Measurements from ENCODE around the gene FHL1.
"Not testable (repeated sequence)": the region's sequence is repeated elsewhere in the genome, so short reads cannot be mapped to it uniquely, and the experiment has no call there.

FHL1 gene

DNA sequence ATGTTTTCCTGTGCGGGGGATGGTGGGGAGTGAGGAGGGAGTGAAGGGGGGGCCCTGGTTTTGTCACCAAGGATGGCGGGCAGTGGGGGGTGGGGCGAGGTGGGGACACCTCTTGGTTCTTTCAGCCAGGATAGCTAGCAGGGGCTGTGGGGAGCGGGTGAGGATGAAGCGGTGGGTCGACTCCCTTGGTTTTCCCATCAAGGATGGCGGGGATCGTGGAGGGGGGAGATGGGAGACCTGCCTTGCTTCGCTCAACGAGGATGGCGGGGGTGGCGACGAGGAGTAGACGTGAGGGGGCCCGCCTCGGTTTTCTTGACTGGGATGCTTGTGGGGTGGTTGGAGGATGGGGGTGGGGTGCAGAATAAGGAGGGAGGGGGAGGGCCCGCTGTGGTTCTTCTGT is 643 bp downstream of the FHL1 start:
- DNase-seq = peak; percentile 15

DNA sequence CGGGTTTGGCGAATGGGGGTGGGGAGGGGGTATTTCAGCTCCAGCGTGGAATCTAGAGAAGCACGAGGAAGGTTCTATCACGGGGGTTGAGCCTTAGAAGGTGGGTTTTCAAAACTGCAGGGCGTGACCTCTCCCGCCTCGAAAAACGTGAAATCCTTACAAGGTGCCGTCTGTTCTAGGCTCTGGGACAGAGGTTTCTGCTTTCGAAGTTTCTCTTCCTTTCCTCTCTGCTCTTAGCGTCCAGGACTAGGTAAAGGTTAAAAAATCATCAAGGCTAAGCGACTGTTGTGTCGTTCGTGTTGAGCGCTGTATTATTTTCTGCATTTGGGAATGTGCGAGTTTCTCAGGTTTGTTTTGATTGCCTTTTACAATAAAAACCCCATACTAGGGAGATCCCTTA is 1.1 kb downstream of the FHL1 start:
- no peak for DNase-seq

DNA sequence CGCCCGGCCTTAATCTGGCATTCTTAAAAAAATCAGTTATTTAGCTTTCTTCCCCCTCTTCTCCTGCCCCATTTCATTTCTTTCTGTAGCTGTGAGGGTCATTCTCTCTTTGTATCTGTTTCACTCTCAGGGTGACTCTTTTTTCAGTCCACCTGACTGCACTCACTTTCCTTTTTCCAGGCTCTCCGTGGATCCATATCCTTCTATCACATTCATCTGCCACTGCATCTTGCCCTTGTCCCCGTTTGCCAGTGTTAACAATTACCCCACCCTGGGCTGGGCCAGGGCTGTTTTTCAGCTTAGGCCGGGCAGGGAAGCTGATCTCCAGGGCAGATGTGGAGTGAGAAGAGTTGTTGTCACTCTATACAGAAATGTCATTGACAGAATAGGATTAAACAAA is 7.7 kb downstream of the FHL1 start:
- no peak for DNase-seq

DNA sequence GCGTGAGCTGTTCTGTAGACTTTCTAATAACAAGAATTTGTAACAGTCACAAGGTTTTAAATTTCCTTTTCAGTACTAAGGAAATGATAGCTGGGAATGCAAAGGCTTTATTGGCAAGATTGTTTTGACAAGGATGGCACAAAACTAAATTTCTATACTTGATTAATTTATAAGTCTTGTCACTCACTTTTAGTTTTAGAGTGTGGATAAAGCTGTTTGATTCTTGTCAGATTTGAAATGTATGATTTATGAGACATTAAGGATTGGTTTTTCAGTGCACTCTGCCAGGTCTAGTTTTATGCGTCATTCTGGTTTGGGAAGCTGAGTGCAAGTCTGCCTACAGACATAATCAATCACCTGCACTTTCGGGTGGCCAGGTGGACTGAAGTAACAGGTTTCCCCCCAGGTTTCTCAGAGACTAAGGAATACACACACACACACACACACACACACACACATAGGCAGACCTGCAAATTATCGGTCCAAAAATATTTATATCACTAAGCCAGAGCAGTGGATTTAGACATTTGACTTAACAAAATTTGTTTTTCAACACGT is 9.3 kb downstream of the FHL1 start:
- DNase-seq = no peak

DNA sequence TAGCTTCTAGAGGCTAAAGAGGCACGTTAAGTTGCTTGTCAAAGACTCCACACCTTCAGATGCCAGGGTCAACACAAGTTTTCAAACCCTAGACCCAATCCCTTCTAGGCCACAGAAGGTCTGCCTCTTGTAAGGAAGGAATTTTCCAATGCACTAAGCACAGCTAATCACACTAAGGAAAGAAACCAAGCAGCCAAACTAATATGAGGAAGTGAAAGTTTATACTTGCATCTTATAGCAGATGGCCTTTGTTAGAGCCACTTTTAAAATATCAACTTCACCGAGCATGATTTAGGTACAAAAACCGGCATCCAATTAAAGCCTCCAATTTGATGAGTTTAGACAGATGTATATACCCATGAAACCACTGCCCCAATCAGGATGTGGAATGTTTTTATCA is 9.9 kb downstream of the FHL1 start:
- no peak for DNase-seq

DNA sequence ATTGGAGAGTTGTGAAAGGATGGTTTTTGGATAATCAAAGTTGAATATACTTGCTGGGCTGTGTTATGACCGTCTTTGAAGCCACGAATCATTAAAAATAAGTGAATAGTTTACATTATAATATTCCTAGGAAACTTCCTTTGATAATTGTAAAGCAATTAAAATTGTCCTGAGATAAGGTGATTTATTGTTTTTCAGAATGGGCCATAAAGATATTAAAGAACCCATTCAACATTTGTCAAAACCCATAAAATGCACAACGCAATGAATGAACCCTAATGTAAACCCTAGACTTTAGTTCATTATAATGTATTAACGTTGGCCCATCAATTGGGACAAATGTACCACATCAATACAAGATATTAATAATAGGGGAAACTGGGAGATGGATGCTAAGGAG is 11.4 kb downstream of the FHL1 start:
- no peak for DNase-seq

DNA sequence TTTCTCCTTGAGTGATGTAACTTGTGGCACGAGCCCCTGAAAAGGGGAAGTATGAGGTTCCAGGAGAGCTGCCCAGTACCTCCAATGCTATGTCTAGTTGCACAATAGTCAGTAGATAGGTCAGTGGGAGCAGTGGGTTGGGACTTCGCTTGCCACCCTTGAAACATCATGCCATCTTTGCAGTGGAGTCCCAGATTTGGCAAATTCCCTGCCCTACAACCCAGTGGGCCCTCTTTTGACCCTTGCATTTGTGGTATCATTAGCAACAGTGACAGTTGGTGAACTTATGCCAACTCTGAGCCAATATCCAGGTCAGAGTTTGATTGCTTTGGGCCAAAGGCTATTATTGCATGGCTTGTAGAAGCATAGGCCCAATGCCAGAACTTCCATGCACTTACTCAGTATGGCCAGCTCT is 12.3 kb downstream of the FHL1 start:
- DNase-seq = no peak

DNA sequence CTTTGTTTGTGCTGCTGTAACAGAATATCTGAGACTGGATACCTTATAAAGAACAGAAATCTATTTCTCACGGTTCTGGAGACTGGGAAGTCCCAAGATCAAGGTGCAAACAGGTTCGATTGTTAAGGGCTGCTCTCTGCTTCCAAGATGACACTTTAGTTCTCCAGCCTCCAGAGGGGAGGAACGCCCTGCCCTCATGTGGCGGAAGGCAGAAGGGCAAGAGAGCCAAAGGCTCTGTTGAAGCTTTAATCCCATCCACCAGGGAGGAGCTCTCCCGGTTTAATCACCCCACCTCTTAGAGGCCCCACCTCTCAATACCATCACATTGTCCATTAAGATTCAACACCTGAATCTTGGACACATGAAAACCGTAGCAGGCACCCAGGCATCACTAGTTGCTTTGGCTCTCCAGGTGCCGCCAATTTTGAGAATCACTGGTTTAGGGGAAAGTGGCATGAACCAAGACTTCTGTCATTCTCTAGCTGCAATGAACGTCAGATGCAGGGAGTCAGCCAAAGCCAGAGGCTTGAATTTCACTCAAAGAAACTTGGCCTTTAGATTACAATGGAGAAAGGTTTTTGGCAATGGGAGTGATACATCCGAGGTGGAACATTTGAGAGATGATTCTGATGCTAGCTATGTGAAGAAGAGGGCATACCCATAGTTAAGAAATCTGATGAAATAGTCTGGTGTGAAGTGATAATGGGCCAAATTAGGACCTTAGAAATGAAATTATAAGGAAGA is 15.7 kb downstream of the FHL1 start:
- peak; percentile 57 for DNase-seq

DNA sequence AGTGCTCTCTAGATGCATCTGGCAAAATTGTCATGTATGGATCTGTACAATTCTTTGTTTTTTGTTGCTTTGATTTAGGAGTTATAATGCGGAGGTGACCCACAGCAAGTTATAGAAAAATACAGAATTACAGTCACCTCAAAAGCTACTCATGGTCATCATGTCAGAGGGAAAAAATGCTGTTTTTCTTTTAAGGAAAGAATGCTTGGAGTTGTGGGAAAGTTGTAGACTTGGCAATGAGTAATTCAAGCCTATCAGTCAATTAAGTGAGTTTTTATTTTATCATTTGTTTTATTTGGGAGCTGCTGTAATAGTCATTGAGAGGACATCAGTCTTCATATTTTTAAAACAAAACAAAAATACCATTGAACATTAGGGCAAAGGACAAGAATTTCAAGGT is 16.4 kb downstream of the FHL1 start:
- DNase-seq = no peak

DNA sequence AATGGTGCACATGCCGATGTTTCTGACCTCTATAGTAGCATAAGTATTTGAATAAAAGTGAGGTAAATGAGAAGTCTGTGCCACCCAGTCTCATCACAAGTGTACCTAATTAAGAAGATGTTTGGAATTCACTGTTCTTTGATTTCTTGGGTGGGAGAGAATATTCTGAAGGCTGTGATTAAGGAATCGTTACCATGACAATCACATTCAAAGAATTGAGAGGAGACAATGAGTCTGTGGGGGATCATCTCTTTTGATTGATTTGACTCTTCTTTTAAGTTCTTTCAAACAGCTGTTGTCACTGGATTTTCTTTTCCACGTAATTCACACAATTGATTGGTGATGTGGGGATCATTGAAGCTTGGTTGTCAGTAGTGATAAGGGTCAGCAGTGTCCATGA is 18.1 kb downstream of the FHL1 start:
- no peak for DNase-seq

DNA sequence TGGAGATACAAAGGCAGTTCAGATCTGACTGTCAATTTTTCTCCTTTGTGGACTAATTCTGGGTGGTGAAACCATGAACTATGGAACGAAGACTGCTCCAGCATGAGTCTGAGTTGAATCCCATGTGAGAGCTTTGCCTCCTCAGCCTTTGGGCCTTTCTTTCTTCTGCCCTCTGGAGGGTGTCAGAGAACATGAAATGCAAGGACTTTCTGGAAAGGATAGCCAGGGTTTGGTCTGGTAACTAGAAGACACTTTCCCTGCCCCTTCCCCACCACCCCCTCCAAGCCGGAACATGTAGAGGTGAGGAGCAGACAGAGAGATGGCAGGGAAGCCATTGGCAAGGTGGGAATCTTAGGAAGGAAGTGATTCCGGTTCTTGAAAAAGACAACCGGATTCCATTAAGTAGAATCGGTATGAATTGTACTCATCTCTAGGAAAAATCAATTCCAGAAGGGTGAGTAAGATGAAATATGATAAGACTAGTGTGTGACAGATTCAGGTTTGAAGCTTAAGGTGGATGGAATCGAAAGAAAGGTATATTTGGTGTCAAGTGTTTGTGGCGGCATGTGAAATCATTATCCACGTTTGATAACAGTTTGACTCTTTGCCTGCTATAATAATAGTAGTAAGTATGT is 19.0 kb downstream of the FHL1 start:
- DNase-seq = no peak

DNA sequence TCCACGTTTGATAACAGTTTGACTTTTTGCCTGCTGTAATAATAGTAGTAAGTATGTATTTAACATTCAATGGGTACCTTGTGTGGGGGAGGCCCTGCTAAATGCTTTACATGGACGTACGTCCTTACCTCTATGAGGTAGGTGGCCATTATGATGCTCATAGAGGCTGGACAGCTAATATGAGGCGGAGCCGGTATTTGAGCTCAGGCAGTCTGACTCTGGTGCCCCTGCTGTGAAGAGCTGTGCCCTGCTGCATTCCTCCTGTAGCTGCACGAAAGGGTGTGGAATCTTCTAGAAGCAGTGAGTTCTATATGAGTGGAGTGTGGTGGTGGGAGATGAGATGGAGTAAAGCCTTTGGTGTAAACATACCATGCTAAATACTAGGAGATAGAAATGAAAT is 20.7 kb downstream of the FHL1 start:
- DNase-seq = not testable (repeated sequence)

DNA sequence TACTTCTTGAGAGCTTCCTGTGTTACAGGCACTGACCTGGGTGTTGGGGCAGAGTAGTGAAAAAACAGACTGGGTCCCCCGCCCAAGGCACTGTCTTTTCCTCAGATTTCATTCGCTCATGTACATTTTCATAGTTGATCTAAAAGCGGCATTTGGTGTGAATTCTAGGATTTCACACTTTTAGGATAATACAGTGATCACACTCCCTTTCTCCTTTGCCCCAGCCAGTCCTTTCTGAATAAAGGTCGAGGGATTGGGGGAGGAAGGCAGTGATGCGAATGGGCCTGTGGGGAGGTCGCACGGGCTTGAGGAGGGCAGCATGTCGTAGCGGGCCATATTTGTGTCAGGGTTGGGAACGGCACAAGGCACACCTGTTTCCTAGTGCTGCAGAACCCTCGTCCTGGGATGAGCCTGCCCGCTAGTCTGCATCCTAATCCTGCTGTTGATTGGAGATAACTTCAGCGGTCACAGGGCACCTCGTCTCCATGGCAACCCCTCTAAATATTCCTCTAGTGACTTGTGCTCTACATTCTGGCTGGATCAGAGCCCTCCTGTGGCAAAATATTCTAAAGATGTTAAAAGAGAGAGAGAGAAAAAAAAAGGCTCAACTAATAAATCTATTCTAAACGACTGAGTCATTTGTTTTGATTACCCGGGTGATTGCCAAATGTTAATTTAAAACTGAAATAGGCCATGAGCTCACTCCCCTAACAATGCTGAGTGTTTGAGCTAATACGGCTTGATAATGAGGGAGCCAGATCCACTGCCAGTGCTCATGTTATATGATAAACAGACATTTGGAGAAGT is 21.8 kb downstream of the FHL1 start:
- no peak for DNase-seq

DNA sequence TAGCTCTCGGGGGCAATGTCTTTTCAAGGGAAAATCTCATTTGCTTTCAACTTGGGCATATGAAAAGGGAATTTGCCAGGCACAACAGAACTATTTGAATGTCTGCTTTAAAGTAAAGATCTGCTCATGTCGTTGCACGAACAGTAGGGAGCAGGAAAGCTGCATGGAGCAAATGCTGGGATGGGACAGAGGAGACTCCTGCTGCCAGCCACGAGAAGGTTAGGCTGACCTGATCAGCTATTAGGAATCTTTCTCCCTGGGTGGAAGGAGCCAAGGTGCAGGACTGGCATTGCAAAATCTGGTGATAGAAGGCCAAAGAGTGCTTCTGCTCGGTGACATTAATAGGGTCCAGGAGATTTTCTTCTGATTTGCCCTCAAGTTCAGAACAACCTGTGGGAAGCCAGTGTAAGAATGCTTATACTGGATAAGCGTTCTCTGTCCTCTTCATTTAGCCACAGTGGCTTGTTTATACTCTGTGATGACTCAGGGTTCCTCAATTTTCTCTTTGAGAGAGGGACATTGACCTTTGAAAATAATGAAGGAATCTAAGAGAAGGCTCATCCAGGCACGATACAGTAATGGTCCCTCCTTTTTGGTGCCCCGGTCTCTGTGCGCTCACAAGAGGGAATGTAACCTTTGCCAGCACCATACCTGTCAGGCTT is 22.9 kb downstream of the FHL1 start:
- no peak for DNase-seq

DNA sequence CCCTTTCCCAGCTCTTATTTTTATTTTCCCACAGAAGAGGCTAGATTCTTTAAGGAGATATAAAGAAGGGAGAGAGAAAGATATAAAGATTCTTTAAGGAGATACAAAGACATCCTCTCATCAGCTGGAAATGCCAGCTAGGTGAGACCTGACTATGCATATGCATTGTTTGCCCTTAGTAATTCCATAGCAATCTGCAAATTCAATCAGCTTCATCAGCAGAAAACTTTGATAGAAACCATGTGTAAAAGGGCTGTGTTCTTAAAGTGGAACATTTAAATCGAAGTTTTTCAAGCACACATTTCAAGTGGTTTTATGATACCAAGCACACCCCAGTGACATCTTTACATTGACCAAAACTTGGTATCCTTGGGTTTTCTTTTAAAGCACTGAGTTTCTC is 24.1 kb downstream of the FHL1 start:
- DNase-seq = no peak

DNA sequence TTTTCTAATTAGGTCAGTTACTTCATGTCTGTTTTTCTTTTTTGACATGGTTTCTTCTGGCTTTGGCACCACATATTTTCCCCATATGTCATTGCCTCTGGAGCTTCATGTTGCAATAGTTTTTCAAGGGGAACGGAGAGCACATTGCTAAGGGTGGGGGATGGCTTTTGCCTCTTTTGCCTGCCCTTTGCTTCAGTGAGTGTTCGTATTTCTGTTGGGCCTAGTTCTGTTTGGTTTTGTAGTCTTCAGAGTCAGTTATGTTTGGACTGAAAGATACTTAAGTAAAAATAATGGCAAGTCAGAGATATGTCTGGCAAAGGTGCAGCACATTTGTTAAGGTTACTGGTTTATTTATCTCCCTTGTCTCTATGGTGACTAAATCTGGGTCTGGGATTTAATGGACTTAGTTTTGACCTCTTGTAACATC is 29.1 kb downstream of the FHL1 start:
- no peak for DNase-seq

DNA sequence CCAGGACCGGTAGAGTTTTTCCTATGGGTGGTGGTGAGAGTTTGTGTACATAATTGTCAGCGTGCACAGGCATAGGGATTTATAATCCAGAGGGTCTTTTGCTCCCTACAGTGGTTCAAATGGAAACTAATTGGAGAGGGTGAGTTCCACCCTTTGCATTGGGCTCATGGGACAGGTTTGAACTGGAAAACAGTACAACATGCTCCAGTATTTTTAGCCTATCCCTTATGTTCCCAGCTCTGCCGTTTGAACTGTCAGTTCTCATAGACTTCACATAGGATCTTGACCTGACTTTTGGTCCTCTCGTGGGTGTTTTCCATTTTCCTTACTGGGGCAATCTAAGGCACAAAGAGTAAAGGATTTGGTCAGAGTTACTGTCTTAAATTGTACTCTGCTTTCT is 31.8 kb downstream of the FHL1 start:
- no peak for DNase-seq

DNA sequence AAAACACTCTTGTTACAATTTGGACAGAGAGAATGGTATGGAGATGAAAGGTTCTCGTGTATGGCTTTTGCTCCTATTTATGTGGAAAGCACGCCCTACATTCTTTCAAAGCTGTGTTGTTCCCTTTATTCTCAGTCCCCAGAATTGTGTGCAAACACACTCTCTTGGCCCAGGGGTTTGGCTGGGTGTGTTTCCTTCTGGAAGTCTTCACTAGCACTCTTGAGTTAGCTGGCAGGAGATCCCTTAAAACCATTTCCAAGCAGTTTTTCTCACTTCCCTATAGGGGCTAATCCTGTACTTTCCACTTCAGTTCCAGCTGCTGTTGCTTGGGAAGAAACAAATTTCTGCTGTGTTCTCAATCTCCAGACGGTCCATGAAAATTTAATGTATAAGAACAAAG is 35.1 kb downstream of the FHL1 start:
- no peak for DNase-seq

DNA sequence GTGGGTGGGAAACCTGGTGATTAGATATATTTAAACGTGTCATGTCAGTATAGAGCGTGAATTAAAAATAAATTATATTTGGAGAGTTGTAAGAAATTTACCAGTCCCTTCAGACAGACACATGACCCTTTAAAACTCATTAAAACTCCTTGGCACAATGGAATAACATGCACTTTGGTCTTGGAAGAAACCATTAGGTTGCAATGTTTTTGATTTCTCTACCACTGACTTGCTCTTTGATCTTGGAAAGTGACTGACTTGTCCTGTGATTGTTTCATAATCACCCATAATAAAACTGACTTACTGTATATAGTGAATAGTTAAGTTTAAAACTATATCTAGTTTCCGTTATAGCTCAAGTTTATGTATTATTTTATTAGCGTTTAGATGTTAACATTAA is 35.8 kb downstream of the FHL1 start:
- DNase-seq = no peak

DNA sequence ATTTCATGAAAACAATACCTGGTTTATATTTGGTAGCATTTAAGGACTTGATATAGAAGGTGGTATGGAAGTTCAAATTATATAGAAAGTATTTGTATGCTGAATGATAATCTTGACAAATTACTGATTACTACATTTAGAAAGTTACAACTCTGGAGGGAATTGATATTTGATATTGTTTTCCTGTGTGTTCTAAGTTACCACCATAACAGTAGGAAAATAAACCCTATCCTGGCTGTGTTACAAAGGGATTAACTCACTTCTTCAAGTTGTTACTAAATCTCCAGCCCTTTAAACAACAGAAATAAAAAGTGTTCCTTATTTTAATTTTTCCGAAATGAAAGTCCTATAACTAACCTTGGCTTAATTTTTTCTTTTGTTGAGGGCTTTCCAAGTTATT is 36.6 kb downstream of the FHL1 start:
- no peak for DNase-seq

DNA sequence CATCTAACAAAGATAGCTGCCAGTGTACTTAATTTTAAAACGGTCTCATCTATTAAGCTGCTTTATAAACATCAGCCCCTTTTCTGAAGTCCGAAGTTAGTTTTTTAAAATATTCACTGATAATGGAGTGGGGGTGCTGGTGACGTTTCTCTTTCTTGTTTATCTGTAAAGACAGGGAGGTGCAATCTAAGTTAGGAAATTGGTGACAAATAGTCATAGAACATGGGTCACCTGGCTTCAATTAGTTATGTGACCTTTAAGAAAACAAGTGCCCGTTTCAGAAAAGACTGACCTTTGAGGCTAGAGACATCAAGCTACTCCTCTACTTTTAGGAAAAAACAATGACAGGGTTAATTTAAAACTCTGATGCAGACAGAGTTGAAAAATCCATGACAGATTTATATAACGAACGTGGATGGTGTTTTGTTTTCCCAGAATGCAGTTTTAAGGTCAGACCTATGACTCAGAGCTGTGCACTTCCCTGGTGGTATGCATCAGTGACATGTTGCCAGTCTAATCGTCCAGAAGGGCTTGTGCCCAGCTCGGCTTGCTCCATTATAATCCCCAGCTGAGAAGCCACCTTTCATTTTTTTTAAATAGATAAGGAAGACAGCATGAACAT is 38.2 kb downstream of the FHL1 start:
- DNase-seq = no peak

DNA sequence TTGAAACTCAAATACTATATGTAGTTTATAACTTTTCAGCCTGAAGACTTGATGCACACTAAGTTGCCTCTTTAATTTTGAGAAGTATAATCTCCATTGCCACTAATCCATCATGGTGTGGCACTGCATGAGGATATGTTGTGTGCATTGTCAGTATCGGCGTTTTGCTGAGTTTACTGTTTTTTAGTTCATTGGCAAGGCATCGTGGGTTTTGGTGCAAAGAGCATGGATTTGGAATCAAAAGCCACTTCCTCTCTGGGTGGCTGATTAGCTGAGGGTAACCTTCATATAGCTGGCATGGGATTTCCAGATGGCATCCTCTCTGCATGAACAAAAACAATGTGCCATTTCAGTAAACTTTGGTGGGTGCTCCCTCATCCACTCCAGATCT is 38.7 kb downstream of the FHL1 start:
- DNase-seq = no peak

DNA sequence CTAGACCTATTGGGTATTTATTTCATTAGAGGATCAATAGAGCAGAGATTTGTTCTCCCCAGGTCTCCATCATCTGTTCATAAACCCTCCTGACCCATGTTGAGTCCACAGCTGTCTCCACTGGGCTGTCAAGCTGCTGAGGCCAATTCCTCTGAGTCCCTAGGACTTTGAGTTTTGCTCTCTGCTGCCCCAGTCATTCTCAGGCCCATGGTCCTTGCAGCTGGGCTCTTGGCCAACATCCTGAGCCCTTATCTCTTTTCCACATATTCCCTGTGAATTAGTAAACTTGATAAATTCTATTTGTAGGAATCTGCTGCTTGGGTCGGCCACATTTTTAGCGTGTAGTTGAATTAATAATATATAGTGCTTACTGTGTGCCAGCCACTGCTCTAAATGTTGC is 41.9 kb downstream of the FHL1 start:
- no peak for DNase-seq

Measured in CD4-positive, alpha-beta T cell treated with Interleukin-6 for 4 hours (primary cell).